Mesendoderm (in vitro differentiated cells): Measurements from ENCODE around the gene ZNF483.
A peak's percentile ranks its signal among the peaks of the same experiment; 100 is the strongest.
"Not testable (repeated sequence)": the region's sequence is repeated elsewhere in the genome, so short reads cannot be mapped to it uniquely, and the experiment has no call there.

Source experiments
- DNase-seq: peaks from one replicate; pipeline ENCODE4 v3.0.0; 2013
- H2AK5ac ChIP-seq: 2 replicates; pipeline ENCODE4 v1.6.1; 2013; ENCODE audit warnings: low read length, inconsistent platforms
- H2BK120ac ChIP-seq: 2 replicates; pipeline ENCODE4 v1.6.1; 2013; ENCODE audit warnings: low read depth, mild to moderate bottlenecking, low read length, moderate library complexity, mixed read lengths
- H2BK15ac ChIP-seq: replicated peaks from 2 replicates; pipeline ENCODE4 v1.6.1; 2013; ENCODE audit warnings: low read depth, mild to moderate bottlenecking, moderate library complexity
- H2BK5ac ChIP-seq: 2 replicates; pipeline ENCODE4 v1.6.1; 2013; ENCODE audit warnings: low read length, inconsistent platforms
- H3K18ac ChIP-seq: 2 replicates; pipeline ENCODE4 v1.6.1; 2013; ENCODE audit warnings: mild to moderate bottlenecking, low read length, mixed read lengths
- H3K23ac ChIP-seq: one replicate; pipeline ENCODE4 v1.6.1; 2013; ENCODE audit warnings: low read length
- H3K27ac ChIP-seq: 2 replicates; pipeline ENCODE4 v1.5.1; 2013; ENCODE audit warnings: low read depth, mild to moderate bottlenecking, inconsistent platforms, low read length, moderate library complexity
- H3K27me3 ChIP-seq: 2 replicates; pipeline ENCODE4 v1.6.1; 2013; ENCODE audit warnings: low read length, control low read depth, mild to moderate bottlenecking, inconsistent platforms; ENCODE audit not compliant: insufficient read depth, poor library complexity
- H3K36me3 ChIP-seq: 2 replicates; pipeline ENCODE4 v1.6.1; 2013; ENCODE audit warnings: low read length, inconsistent platforms; ENCODE audit not compliant: control insufficient read depth, insufficient read depth
- H3K4ac ChIP-seq: one replicate; pipeline ENCODE4 v1.6.1; 2013; ENCODE audit warnings: low read depth, mild to moderate bottlenecking, low read length, moderate library complexity
- H3K4me1 ChIP-seq: 2 replicates; pipeline ENCODE4 v1.6.1; 2013; ENCODE audit warnings: low read depth, low read length, inconsistent platforms; ENCODE audit not compliant: control insufficient read depth
- H3K4me2 ChIP-seq: 2 replicates; pipeline ENCODE4 v1.6.1; 2013; ENCODE audit warnings: low read length
- H3K4me3 ChIP-seq: 2 replicates; pipeline ENCODE4 v1.5.1; 2013; ENCODE audit warnings: mild to moderate bottlenecking, low read length
- H3K56ac ChIP-seq: one replicate; pipeline ENCODE4 v1.6.1; 2013; ENCODE audit warnings: low read length
- H3K79me1 ChIP-seq: 2 replicates; pipeline ENCODE4 v1.6.1; 2013; ENCODE audit warnings: low read length, inconsistent platforms
- H3K79me2 ChIP-seq: 2 replicates; pipeline ENCODE4 v1.6.1; 2013; ENCODE audit warnings: mild to moderate bottlenecking, low read length; ENCODE audit not compliant: control insufficient read depth, insufficient read depth
- H3K9ac ChIP-seq: 2 replicates; pipeline ENCODE4 v1.6.1; 2013; ENCODE audit warnings: low read length, inconsistent platforms
- H4K5ac ChIP-seq: one replicate; pipeline ENCODE4 v1.6.1; 2013; ENCODE audit warnings: low read length
- H4K8ac ChIP-seq: one replicate; pipeline ENCODE4 v1.6.1; 2013; ENCODE audit warnings: low read depth, mild to moderate bottlenecking, control low read depth, low read length, moderate library complexity
- WGBS: extraction: QIAGEN DNeasy Blood & Tissue Kit; methylation state at CpG from one replicate; pipeline ENCODE4 v1.1.7; 2013; ENCODE audit warnings: low lambda C conversion rate, missing lambda C conversion rate; ENCODE audit not compliant: insufficient coverage; ENCODE audit errors: extremely low coverage; 5-methylcytosine and 5-hydroxymethylcytosine counted together

The ZNF483 gene

GRCh38 chr9:111548623-111549022 lies 23.6 kb downstream of the ZNF483 start:
- no CpG with 5 or more reads among the region's 2 CpGs for WGBS
- no peak overlapping the region for H3K23ac ChIP-seq
- H3K36me3 ChIP-seq = no peaks in the 10 kb centered on the region
- H3K9ac ChIP-seq = no peak overlapping the region
- no peak overlapping the region for H3K4me2 ChIP-seq
- no peak overlapping the region for H3K27ac ChIP-seq
- H3K18ac ChIP-seq = no peak overlapping the region
- no peak overlapping the region for H4K5ac ChIP-seq
- no peak overlapping the region for H3K4me3 ChIP-seq
- no peak for DNase-seq
- H2BK5ac ChIP-seq = no peak overlapping the region
- no peaks in the 10 kb centered on the region for H3K79me2 ChIP-seq
- H3K79me1 ChIP-seq = no peaks in the 10 kb centered on the region
- H4K8ac ChIP-seq = no peak overlapping the region
- H3K56ac ChIP-seq = no peak overlapping the region
- H3K4ac ChIP-seq = no peak overlapping the region
- H3K4me1 ChIP-seq = no peaks in the 10 kb centered on the region
- no peak overlapping the region for H2BK120ac ChIP-seq
- H3K27me3 ChIP-seq = no peaks in the 10 kb centered on the region
- H2BK15ac ChIP-seq = no peak overlapping the region
- no peak overlapping the region for H2AK5ac ChIP-seq

GRCh38 chr9:111555425-111555824 lies 30.4 kb downstream of the ZNF483 start:
- H3K4me2 ChIP-seq, H4K8ac ChIP-seq, H3K4me1 ChIP-seq, H3K27me3 ChIP-seq, H2BK120ac ChIP-seq, H3K4me3 ChIP-seq, DNase-seq, H3K23ac ChIP-seq, H3K56ac ChIP-seq, H3K9ac ChIP-seq, H2BK5ac ChIP-seq, H3K79me1 ChIP-seq, H3K27ac ChIP-seq, H3K36me3 ChIP-seq, H2AK5ac ChIP-seq, H2BK15ac ChIP-seq, H3K4ac ChIP-seq, H3K79me2 ChIP-seq, H4K5ac ChIP-seq, H3K18ac ChIP-seq: not testable (repeated sequence)
- WGBS = no CpG with 5 or more reads among the region's 2 CpGs

GRCh38 chr9:111559000-111559610 lies 34.1 kb downstream of the ZNF483 start:
- H3K4me3 ChIP-seq = no peak overlapping the region
- no peak overlapping the region for H2BK15ac ChIP-seq
- no peak overlapping the region for H3K9ac ChIP-seq
- no peak overlapping the region for H2BK120ac ChIP-seq
- H3K79me2 ChIP-seq = no peaks in the 10 kb centered on the region
- no CpG with 5 or more reads among the region's 7 CpGs for WGBS
- H3K4me1 ChIP-seq = no peaks in the 10 kb centered on the region
- no peaks in the 10 kb centered on the region for H3K27me3 ChIP-seq
- DNase-seq = peak; percentile 1
- no peak overlapping the region for H4K8ac ChIP-seq
- no peak overlapping the region for H2BK5ac ChIP-seq
- H2AK5ac ChIP-seq = no peak overlapping the region
- H3K4me2 ChIP-seq = no peak overlapping the region
- no peak overlapping the region for H4K5ac ChIP-seq
- H3K56ac ChIP-seq = no peak overlapping the region
- no peak overlapping the region for H3K23ac ChIP-seq
- H3K4ac ChIP-seq = no peak overlapping the region
- no peaks in the 10 kb centered on the region for H3K79me1 ChIP-seq
- no peak overlapping the region for H3K18ac ChIP-seq
- H3K27ac ChIP-seq = no peak overlapping the region
- no peaks in the 10 kb centered on the region for H3K36me3 ChIP-seq

- H3K4ac ChIP-seq = no peak overlapping the region
- no peaks in the 10 kb centered on the region for H3K36me3 ChIP-seq
- no peaks in the 10 kb centered on the region for H3K4me1 ChIP-seq
- no peak overlapping the region for H3K4me2 ChIP-seq
- H3K27me3 ChIP-seq = no peaks in the 10 kb centered on the region
- H3K9ac ChIP-seq = no peak overlapping the region
- H2AK5ac ChIP-seq = no peak overlapping the region
- no peak overlapping the region for H2BK5ac ChIP-seq
- no peak overlapping the region for H3K18ac ChIP-seq
- H3K27ac ChIP-seq = no peak overlapping the region
- no peak overlapping the region for H3K56ac ChIP-seq
- H4K5ac ChIP-seq = no peak overlapping the region
- H3K4me3 ChIP-seq = no peak overlapping the region
- H2BK15ac ChIP-seq = no peak overlapping the region
- no peaks in the 10 kb centered on the region for H3K79me2 ChIP-seq
- H4K8ac ChIP-seq = no peak overlapping the region
- no peak overlapping the region for H2BK120ac ChIP-seq
- no peak for DNase-seq
- H3K23ac ChIP-seq = no peak overlapping the region
- no peaks in the 10 kb centered on the region for H3K79me1 ChIP-seq
Measured at GRCh38 chr9:111561165-111561719, 36.3 kb downstream of the ZNF483 start.

GRCh38 chr9:111566234-111566633 lies 41.3 kb downstream of the ZNF483 start:
- WGBS = no CpG with 5 or more reads among the region's 1 CpG

GRCh38 chr9:111568127-111568526 lies 43.1 kb downstream of the ZNF483 start:
- not testable (repeated sequence) for H3K79me1 ChIP-seq, H3K9ac ChIP-seq, H3K36me3 ChIP-seq, H2AK5ac ChIP-seq, H3K4me1 ChIP-seq, H3K27me3 ChIP-seq, H2BK120ac ChIP-seq, H4K5ac ChIP-seq, H3K18ac ChIP-seq, H2BK15ac ChIP-seq, H3K79me2 ChIP-seq, H2BK5ac ChIP-seq, H3K4me3 ChIP-seq, H3K4me2 ChIP-seq, H3K56ac ChIP-seq, H4K8ac ChIP-seq, H3K4ac ChIP-seq, H3K23ac ChIP-seq, H3K27ac ChIP-seq
- peak; percentile 10 for DNase-seq
- WGBS = no CpG with 5 or more reads among the region's 4 CpGs

More at GRCh38 chr9:111566234-111566633, 41.3 kb downstream of the ZNF483 start:
- no peak overlapping the region for H3K27ac ChIP-seq
- H3K56ac ChIP-seq = no peak overlapping the region
- H3K36me3 ChIP-seq = peaks cover 6% of the 10 kb centered on the region
- no peaks in the 10 kb centered on the region for H3K27me3 ChIP-seq
- H2AK5ac ChIP-seq = no peak overlapping the region
- H3K4me2 ChIP-seq = no peak overlapping the region
- H3K4me3 ChIP-seq = no peak overlapping the region
- no peak overlapping the region for H4K5ac ChIP-seq
- H2BK5ac ChIP-seq = no peak overlapping the region
- H3K79me1 ChIP-seq = no peaks in the 10 kb centered on the region
- no peaks in the 10 kb centered on the region for H3K79me2 ChIP-seq
- no peaks in the 10 kb centered on the region for H3K4me1 ChIP-seq
- H3K23ac ChIP-seq = no peak overlapping the region
- no peak for DNase-seq
- no peak overlapping the region for H3K18ac ChIP-seq
- no peak overlapping the region for H2BK15ac ChIP-seq
- H3K9ac ChIP-seq = no peak overlapping the region
- H2BK120ac ChIP-seq = no peak overlapping the region
- no peak overlapping the region for H4K8ac ChIP-seq
- no peak overlapping the region for H3K4ac ChIP-seq
